Astrocyte of the cerebellum (primary cell): ENCODE measurements around the gene TMEM17.

Experiments used
- DNase-seq: peaks from one replicate; pipeline ENCODE4 v3.0.0-alpha.2; 2011; ENCODE audit warnings: low read depth
- H3K4me3 ChIP-seq: 2 replicates; pipeline ENCODE4 v1.5.1; 2011; ENCODE audit warnings: mild to moderate bottlenecking, low read depth, low read length, moderate library complexity
- CTCF ChIP-seq: IDR thresholded peaks from 2 replicates; pipeline ENCODE4 v1.5.1; 2012; ENCODE audit warnings: low read length, low read depth, moderate library complexity, mild to moderate bottlenecking; ENCODE audit errors: missing control alignments
- in situ Hi-C: cut with HindIII; loops from 2 replicates; pipeline ENCODE4 v1.10.0; 2017; ENCODE audit warnings: low sequenced_read_pairs

The TMEM17 gene

GRCh38 chr2:62511636-62512035 is 5.6 kb upstream of the TMEM17 start:
- no peak overlapping the region for H3K4me3 ChIP-seq
- DNase-seq: no peak
- no peak for TF ChIP-seq CTCF
- in situ Hi-C loops: no loop called here

DNA sequence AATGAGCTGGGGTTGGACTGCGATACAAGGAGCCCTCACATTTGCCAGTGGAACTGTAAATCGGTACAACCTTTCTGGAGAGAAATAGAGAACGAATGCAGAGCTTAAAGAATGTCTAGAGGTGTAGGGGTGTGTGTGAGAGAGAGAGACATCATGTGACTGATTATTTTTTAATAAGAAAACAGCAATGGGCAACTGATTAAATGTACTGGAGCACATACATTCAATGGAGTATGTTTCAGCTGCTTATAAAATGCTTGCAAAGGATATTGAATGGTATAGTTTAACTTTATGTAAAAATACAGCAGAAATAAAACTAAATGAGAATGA is 391 bp upstream of the TMEM17 start:
- DNase-seq: no peak
- H3K4me3 ChIP-seq: peak overlapping the region; percentile 72
- in situ Hi-C loops: no loop called here
- TF ChIP-seq CTCF: no peak

GRCh38 chr2:62505109-62505749 is 766 bp downstream of the TMEM17 start:
- H3K4me3 ChIP-seq: peak overlapping the region; percentile 72
- DNase-seq: no peak
- in situ Hi-C loops: no loop called here
- TF ChIP-seq CTCF: no peak

GRCh38 chr2:62504657-62505056 is 1.3 kb downstream of the TMEM17 start:
- in situ Hi-C loops: no loop called here
- no peak for DNase-seq
- no peak for TF ChIP-seq CTCF
- no peak overlapping the region for H3K4me3 ChIP-seq

- no peak for DNase-seq
- in situ Hi-C loops: no loop called here
- no peak overlapping the region for H3K4me3 ChIP-seq
- TF ChIP-seq CTCF: no peak
Observed at GRCh38 chr2:62501794-62502500, 4.0 kb downstream of the TMEM17 start.

GRCh38 chr2:62501069-62501468 is 4.9 kb downstream of the TMEM17 start:
- no peak for TF ChIP-seq CTCF
- DNase-seq: no peak
- H3K4me3 ChIP-seq: no peak overlapping the region
- in situ Hi-C loops: no loop called here
